T-helper 2 cell (primary cell): Measurements from ENCODE around the gene UQCRC1.

Source experiments
- DNase-seq, 5 experiments: peaks; one replicate each; pipeline versions ENCODE4 v3.0.0 to v3.0.0-alpha.2; 2012 to 2022

The UQCRC1 gene

DNA sequence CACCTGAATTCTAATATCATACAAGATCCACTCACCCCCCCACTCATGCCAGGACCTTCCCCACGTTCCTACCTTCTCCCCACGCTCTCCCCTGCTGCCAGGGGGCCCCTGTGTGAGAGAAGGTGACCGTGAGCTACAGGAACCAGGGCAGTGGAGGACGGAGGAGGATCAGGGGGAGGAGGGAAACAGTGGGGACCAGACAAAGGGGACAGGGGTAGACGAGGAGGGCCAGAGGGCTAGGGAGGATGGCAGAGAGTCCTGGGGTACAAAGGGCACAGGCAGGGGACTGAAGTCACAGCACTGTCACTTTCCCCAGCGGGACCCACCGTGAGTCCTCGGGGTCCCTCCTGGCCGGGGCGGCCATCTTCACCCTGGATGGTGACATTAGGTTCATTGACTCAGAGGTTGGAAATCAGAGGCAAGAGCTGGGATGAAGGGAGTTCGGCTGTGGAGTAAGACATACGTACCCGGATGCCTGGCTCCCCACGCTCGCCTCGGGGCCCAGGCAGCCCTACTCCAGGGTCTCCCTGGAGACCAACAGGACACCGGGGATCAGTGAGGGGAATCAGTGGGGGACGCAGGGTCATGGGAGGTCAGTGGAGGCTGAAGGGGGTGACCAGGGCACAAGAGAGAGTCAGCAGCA, 39.5 kb downstream of the UQCRC1 start:
- DNase-seq, result no peak

DNA sequence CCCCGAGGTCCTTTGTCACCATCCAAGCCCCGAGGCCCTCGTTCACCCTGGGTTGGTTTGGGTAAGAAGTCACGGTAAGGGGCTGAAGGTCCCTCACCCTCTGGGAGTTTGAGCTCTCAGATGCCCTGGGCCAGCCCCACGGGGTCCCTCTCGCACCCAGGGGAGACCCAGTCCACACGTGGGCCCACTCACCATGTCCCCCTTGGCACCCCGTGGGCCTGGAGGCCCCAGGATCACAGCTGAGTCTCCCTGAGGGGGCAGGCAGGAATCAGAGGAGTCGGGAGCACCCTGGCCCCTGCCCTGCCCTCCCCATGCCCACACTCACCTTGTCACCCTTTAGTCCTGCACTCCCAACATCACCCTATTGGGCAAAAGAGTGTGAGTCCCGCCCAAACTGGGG, 40.0 kb downstream of the UQCRC1 start:
- DNase-seq, result no peak

DNA sequence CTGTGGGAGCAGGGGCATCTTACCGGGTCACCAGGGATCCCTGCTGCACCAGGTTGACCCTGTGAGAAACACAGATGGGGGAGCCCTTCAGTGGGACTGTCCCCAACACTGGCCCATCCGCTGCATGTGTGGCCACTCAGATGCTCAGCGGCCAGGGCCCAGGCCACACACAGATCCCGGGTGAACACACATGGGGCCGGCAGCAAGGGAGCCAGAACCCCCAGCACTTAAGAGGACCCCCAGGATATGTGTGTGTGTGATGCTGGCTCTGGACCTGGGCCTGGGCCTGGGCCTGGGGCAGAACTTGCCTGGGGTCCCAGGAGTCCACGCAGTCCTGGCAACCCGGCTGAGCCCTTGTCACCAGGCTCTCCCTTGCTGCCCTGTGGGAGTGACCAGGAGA, 41.0 kb downstream of the UQCRC1 start:
- no peak for DNase-seq

DNA sequence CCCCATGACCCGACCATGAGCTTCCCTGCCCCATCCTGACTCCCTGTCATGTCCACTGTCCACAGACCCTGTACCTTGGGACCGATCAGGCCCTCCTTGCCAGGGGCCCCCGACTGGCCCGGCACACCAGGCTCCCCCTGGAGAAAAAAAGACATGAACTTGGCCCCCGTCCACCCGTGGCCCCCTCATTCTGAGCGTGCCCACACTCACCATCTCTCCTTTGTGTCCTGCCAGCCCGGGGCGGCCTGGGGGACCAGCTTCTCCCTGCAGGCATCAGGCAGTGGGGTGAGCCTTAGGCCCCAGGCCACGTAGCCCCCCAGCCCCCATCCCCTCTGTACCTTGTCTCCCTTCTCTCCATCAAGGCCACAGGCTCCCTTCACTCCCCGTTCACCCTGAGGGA, 41.9 kb downstream of the UQCRC1 start:
- DNase-seq, result no peak

DNA sequence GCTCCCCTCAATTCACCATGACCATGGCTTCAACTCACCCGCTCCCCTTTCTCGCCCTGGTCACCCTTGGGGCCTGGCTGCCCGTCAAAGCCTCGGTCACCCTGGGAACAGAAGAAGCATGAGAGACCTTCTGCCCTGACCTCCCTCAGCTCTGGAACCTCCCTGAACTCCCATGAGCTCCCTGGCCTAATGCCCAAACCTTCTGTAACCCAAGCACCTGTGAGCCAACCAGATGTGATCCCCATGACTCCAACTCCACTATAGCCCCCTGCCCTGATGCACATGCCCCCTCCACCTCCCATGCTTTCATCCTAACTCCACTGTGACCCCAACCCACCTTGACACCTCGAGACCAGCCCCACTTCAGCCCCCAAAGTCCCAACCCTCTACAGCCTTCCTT, 42.4 kb downstream of the UQCRC1 start:
- no peak for DNase-seq

DNA sequence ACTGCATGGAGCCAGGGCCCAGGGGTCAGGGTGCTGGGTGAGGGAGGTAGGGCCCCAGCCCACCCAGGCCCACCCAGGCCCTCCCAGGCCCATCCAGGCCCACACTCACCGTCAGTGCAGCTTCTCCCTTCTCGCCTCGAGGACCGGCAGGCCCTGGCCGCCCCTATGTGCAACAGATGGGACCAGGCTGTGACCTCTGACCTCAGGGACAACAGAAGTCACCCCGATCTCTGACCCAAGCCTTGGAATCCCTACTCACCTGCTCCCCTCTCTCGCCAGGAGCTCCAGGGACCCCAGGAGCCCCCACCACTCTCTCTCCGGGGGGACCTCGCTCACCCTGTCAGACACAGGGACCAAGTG, 43.1 kb downstream of the UQCRC1 start:
- DNase-seq, result no peak

DNA sequence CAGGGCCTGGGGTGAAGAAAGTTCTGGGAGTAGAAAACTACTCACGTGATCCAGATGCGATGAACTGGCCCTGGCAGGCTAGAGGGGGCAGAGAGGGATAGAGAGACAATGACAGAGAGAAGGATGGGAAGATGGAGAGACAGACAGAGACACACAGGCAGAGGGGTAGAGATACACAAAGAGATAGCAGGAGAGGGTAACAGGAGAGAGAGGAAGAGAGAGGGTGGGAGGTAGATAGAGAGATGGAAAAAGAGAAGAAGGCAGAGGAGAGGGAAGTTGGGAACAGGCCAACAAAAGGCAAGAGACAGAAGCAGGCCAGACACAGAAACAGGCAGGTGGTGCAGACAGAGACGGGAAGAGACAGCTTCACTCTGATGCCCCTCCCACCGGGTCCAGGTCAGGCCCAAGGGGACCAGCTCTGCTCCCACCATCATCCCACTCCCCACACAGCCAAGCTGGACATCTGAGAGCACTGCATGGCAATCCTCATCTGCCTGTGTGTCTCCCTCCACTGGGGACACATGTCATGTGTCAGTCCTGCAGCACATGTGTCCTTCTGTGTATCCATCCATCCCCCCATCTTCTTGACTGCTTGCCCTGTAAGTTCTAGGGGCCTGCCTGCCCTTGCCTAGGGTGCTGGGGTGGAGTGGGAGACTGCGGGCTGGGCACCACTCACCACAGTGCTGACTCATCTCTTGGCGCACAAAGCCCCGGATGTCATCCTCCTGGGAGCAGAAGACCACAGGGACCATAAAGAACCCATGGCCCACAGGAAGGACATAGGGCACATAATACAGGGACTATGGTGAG, 43.6 kb downstream of the UQCRC1 start:
- DNase-seq, result peak in 1 of 5 experiments; percentile 42

DNA sequence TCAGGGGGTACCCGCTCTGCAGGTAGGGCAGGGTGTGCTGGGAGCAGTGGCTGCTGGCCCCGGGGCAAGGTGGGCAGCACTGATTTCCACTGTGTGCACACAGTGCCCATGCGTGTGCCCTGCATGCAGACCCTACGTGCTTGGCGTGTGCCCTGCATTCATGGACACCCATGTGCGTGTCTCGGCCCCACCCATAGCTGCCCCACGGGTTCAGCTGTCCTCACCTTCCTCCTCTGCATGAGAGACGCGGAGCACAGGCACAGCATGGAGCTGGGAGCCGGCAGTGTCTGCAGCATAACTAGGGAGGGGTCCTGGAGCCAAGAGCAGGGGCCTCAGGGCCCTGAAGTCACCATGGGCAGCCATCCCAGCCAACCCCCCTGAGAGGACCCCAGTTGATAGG, 44.3 kb downstream of the UQCRC1 start:
- DNase-seq, result no peak

DNA sequence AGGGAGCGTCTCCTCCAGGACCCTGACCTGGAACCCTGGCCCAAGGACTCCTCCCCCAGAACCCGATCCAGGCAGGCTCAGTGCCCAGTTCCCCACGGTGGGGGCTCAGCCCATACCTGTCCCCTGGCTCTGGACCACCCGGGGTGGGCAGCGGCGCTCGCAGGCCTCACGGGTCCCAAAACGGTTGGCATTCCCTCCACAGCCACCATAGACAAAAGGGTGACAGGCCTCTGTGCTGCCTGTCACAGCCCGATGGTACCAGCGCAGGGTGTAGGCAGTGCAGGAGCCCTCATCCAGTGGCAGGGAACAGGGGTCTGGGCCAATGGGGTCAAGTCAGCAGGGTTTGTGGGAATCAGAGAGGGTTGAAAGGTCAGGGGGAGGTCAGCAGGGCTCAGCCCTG, 44.8 kb downstream of the UQCRC1 start:
- DNase-seq, result no peak

DNA sequence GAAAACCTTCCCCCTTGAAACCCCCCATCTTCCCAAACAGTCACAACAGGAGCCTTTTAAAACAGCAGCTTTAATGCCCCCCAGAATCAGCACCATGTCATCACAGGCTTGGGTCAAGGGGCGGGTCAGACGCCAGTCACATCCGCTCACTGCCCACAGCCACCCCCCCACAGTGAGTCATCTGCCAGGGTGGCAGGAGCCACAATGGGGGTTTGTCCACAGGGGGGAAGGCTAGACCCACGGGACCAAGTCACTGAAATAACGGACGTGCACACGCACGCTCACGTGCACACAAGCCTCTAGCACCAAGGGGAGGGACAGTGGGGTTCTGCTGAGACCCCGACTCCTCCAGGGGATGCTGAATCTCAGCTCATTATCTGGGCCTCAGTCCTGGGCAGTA, 45.4 kb downstream of the UQCRC1 start:
- DNase-seq, result peak in 1 of 5 experiments; percentile 23

DNA sequence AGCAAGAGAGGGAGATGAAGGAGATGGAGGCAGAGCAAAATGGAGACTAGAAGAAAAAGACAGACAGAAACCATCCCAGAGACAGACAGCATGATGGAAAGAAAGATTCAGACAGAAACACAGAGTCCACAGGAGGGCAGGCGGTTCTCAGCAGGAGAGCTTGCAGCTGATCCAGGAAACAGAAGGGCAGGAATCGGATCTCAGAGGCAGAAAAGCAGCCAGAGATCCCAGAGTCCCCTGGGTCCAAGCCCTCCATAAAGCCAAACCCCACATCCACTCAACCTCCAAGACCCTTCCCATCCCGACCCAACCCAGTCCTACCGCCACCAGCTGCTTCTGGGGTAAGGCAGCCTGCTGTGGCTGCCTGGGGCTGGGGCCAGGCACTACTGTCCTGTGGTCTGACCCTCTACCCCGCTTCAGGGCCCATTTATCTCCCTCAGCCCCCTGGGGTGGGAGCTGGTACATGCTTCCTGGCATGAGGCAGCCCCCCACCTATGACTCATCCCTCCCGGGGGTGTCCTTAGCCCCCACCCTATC, 46.0 kb downstream of the UQCRC1 start, which contains the start of gene UCN2:
TSS of gene UCN2 (minus strand) at position 400 of the 537 bp plus-strand sequence. CDS start 657 bp downstream, outside the sequence.
- no peak for DNase-seq

DNA sequence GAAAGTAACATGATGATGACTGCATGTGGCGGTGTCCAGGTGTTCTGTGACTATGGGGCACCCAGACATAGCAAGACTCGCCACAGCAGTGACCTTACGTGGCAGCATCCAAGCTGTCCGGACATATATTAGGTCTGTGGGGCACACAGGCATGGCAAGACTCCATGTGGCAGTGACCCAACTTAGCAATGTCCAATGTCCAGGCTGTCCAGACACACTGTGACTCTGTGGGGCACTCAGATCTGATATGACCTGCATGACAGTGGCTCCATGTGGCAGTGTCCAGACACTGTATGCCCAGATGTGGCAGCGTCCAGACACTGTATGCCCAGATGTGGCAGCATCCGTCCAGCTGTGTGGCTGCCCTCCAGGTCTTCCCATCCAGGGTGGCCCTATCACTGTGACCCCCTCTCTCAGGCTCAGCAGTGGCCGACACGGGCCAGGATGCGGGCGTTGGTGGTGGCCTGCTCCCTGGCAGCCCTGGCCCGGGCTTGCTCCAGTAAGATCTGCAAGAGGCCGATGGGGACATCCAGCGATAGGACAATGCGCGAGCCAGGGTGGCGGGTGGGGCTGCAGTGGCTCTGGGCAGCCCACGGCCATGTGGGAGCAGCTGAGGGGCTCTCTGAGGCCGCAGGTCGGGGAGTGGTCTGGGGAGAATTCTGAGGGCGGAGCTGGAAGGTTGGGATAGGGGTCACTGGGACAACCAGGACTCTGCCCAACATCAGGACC, 46.9 kb downstream of the UQCRC1 start:
- no peak for DNase-seq

DNA sequence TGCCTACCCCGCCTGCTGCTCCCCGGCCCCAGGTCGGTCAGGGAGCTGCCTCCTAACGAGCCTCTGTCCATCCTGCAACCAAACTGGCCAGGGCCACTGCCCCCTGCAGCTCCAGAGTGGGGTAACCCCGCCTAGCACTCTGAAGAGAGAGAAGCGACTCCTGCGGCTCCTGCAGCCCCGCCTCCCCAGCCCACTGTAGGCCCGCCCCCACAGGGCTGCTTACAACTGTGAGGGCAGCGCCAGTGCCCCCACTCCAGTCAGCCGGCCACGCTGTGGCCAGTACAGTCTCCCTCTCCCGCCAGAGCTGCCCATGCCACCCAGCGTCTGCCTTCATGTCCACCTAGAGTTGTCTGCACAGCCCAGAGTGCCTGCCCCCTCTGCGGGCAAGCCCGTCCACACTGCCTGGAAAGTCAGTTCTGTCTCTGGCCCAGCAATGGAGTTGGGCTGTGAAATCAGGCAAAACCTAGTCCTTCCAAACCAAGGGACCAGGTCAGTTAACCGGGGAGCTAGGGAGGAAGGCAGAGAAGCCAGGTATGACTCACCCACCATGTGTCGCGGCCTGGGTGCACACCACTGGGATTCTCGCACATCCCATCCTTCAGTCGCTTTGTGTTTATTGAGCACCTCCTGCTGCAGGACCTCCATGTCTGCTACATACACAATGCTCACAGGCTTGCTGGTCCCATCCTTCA, 48.3 kb downstream of the UQCRC1 start:
- DNase-seq, result peak in 1 of 5 experiments; percentile 41

DNA sequence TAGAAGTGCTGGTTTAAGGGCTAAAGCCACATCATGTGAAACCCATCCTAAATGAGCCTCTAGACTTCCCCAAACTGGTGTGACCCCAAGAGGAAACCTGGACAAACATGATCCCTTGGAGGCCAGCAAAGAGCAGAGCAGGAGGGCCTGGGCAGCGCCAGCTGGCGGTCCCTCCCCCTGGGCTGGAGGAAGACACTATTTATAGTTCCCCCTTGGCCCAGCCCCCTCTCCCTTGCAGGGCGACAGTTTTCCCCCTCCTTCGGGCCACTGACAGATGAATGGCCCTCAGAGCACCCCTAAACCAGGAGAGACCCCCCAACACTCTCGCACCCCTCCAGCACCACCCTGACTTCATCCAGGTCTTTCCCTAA, 48.8 kb downstream of the UQCRC1 start:
- DNase-seq, result no peak

DNA sequence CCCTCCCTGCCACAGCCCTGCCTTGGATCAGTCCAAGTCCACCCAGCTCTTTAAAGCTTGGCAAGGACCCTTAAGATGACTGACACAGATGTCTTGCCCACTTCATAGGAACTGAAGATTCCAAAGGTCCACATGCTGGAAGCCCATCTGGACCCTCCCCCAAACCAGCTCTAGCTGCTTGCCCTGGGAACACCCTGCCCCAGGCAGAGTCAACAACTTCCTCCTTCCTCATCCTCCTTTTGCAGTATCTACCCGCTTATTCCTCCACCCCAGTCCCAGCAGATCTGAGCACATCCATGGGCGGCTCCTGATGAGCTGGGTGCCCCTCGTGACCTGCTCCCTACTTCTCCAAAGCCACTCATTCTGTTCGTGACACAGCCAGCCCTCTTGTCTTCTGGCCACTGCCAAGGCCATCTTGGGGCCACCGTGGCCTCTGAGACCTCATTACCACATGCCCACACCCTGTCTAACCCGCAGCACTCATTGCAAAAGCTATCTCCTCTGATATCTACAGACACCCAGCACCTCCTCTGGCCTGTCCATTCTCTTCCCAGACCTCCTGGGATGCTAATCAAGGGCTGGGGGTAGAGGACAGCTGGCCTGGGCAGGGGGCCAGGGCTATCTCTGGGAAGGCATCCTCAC, 50.8 kb downstream of the UQCRC1 start:
- DNase-seq, result no peak

DNA sequence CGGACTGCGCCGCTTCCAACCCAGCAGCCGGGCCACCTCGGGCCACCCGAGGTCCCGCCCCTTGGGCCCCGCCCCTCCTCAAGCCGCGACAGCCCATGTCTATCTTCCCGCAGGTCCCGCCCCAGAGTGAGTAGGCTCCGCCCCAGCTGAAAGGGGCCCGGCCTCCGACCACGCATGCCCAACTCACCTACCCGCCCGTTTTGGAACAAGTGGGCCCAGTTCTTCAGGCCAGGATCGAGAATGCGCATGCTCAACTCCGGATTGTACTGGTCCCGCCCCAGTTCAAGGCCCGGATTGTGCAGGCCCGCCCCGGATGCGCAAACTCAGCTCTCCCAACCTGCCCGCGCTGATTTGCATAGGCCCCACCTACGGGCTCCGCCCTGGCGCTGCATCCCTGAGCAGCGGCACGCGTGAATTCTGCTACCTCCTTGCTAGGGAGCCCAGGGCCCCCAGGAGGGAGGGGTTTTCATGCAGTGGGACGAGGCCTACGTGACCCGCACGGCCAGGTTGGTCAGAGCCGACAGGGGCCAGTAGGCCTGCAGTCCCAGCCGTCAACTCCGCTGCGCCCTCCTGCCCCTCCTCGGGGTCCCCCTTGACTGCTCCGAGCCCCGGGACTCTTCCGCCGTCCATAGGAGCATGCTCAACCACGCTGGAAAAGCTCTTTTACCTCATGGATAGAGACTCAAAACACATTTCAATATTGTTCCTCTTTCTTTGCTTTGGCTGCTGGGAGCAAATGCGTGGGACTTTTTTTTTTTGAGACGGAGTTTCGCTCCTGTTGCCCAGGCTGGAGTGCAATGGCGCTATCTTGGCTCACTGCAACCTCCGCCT, 52.4 kb downstream of the UQCRC1 start, which contains the start of gene PFKFB4:
TSS of gene PFKFB4 (minus strand) at position 8 of the 831 bp plus-strand sequence. CDS start 26 bp downstream, outside the sequence.
- DNase-seq, result peak; percentile 98 to 100 (median 99)

DNA sequence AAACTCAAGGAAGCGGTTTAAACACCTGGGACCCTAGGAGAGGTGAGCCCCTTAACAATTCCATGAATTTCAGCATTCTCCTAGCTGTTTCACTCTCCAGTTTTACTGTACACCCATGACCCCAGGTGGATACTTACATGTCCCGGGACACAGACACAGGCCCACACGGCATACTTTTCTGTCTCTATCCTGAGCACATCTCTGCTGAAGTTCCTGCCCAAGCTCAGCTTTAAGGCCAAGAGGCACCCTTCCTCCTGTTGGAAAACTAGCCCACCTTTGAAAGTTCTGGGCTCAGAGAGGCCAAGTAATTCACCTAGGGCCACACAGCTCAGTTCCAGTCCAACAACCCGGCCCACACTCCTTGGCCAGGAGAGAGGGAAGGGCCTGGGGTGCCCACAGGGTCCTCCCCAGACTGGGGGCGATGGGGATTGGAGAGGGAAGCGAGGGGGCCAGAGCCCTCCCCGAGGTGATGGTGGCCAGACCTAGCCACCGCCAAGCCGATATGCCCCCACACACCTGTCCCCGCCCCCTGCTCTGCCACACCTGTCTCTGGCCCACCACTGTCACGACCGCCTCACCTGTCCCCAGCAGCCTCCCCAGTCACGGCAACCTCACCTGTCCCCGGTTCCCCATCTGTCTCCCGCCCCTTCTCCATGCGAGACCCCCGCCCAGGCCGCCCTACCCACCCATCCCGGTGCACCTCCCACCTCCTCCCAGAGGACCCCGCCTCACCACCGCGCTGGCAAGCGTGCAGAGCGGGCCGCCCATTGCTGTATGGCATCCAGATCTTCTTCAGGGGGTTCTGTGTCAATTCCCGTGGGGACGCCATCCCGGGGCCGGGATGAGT, 53.3 kb downstream of the UQCRC1 start:
- no peak for DNase-seq

DNA sequence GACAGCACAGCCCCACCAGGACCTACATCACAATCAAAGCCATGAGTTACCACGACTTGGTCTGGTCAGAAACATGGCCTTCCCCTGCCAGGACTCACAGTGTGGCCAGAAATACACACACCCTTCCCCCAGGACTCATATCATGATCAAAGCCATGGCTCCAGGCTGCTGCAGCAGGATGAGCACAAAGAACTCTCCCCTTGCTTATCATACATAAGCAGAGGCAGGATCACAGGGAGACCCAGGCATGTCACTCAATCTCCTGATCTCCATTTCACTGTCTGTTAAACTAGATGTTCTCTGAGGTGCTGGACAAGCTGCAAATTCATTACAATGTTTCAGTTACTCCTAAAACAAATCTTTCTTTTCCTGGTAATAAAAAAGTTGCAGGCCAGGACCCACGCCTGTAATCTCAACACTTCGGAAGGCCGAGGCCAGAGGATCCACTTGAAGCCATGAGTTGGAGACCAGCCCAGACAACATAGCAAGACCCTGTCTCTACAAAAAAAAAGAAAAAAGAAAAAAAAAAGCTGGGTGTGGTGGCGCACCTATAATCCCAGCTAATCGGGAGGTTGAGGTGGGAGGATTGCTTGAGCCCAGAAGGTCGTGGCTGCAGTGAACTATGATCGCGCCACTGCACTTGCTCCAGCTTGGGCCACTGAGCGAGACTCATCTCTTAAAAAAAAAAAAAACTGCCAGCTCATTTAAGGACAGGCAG, 54.1 kb downstream of the UQCRC1 start:
- DNase-seq, result no peak
